Spleen (tissue), 11 donors: Measurements from ENCODE around the gene C1QTNF1. TPM values are rescaled to one million over a fixed set of nuclear protein-coding genes. Genes with fewer than 3 reads are reported as not detected.

ENCODE experiments used
- DNase-seq: peaks from one replicate; pipeline ENCODE4 v3.0.0-alpha.2; 2020
- H3K27ac ChIP-seq, 8 donors: fragments of 200-600 bp; sonication (generic) in 7 of 8; 1 replicate in 4 of 8; 2 replicates in 4 of 8; pipeline versions ENCODE4 v1.5.0 to v1.8.0; 2016 to 2021; ENCODE audit warnings: inconsistent platforms in 4 of 8, mild to moderate bottlenecking in 4 of 8, moderate library complexity in 1 of 8
- H3K27me3 ChIP-seq, 7 donors: fragments of 200-600 bp; sonication (generic) in 6 of 7; replicated peaks in 1 of 7; 1 replicate in 4 of 7; 2 replicates in 3 of 7; pipeline versions ENCODE4 v1.5.0 to v1.8.0; 2016 to 2021; ENCODE audit warnings: inconsistent platforms in 3 of 7, mild to moderate bottlenecking in 1 of 7
- H3K36me3 ChIP-seq, 6 donors: fragments of 200-600 bp; sonication (generic) in 5 of 6; 1 replicate in 4 of 6; 2 replicates in 2 of 6; pipeline versions ENCODE4 v1.5.0 to v1.8.0; 2016 to 2021; ENCODE audit warnings: inconsistent platforms in 2 of 6
- H3K4me1 ChIP-seq, 6 donors: fragments of 200-600 bp; sonication (generic) in 5 of 6; 1 replicate in 3 of 6; 2 replicates in 3 of 6; pipeline versions ENCODE4 v1.5.0 to v1.8.0; 2016 to 2021; ENCODE audit warnings: inconsistent platforms in 3 of 6
- H3K4me3 ChIP-seq, 8 donors: fragments of 200-600 bp; sonication (generic) in 7 of 8; 1 replicate in 4 of 8; 2 replicates in 4 of 8; pipeline versions ENCODE4 v1.5.0 to v1.8.0; 2016 to 2021; ENCODE audit warnings: inconsistent platforms in 4 of 8, mild to moderate bottlenecking in 4 of 8, moderate library complexity in 2 of 8
- H3K9me3 ChIP-seq, 8 donors: fragments of 200-600 bp; sonication (generic) in 7 of 8; 1 replicate in 4 of 8; 2 replicates in 4 of 8; pipeline versions ENCODE4 v1.5.0 to v1.8.0; 2016 to 2021; ENCODE audit warnings: inconsistent platforms in 4 of 8
- POLR2A ChIP-seq, 3 donors: fragments of 450-650 bp; IDR thresholded peaks; one replicate each; pipeline ENCODE4 v1.5.1; 2017; ENCODE audit warnings: antibody characterized with exemption in 3 of 3, mild to moderate bottlenecking in 1 of 3
- POLR2AphosphoS5 ChIP-seq, 3 donors: sonication (generic); formaldehyde crosslinking; IDR thresholded peaks; one replicate each; pipeline ENCODE4 v1.5.1; 2017; ENCODE audit warnings: antibody characterized with exemption in 3 of 3
- WGBS, 5 donors: extraction: QIAGEN DNeasy Blood & Tissue Kit in 3 of 5; methylation state at CpG; one replicate each; pipeline versions ENCODE4 v1.1.5 to v1.1.7; 2013 to 2018; 5-methylcytosine and 5-hydroxymethylcytosine counted together
- intact Hi-C: fragments of 100-400 bp; cut with DNase I; formaldehyde crosslinking; loops from one replicate; pipeline ENCODE4 v1.15.0; 2023; ENCODE audit warnings: low total_unique reads
- polyA plus RNA-seq, 3 donors: library from polyadenylated mRNA; stranded (reverse); fragments of 200-250 nt; gene quantifications; one replicate each; pipeline ENCODE4 v1.2.1, GENCODE V29; 2013
- total RNA-seq, 7 donors: library from RNA; depleted of rRNA in 3 of 7; stranded (reverse); fragments of >200 nt in 3 of 7; fragmentation: NEBNext Ultra II Directional in 4 of 7; extraction: Animal tissue kit (Norgen Biotek cat#: 25700) in 4 of 7; gene quantifications; one replicate each; pipeline versions ENCODE4 v1.1.0 to v1.2.1, GENCODE V29; 2016 to 2021
- TF ChIP-seq, protein P1 (sequence below), 11 experiments: fragments of 200-600 bp in 7 of 11; fragments of 450-650 bp in 4 of 11; sonication (generic) in 4 of 11; IDR thresholded peaks in 8 of 11; conservative IDR thresholded peaks in 3 of 11; 1 replicate in 7 of 11; 2 replicates in 4 of 11; pipeline versions ENCODE4 v1.4.0 to v1.8.0; 2016 to 2021; ENCODE audit warnings: antibody characterized with exemption in 11 of 11, inconsistent platforms in 4 of 11, mild to moderate bottlenecking in 1 of 11
- donor health status: healthy with polysubstance abuse.
- donor health status: DM: no; HTN: no; CAD: no; lungs with moderate emphysema.
- donor health status: DM: no; HTN: no; CAD: no.
- donor health status: Bipolar disorder and iron deficiency.
- donor health status: healthy.
- donor health status: DM: no; HTN: no; CAD: no.
- donor health status: DM: yes; HTN: yes; CAD: no.

C1QTNF1 gene
- total and polyA plus RNA-seq, 10 donors, result 14.7 to 101 (median 44.4) TPM

DNA sequence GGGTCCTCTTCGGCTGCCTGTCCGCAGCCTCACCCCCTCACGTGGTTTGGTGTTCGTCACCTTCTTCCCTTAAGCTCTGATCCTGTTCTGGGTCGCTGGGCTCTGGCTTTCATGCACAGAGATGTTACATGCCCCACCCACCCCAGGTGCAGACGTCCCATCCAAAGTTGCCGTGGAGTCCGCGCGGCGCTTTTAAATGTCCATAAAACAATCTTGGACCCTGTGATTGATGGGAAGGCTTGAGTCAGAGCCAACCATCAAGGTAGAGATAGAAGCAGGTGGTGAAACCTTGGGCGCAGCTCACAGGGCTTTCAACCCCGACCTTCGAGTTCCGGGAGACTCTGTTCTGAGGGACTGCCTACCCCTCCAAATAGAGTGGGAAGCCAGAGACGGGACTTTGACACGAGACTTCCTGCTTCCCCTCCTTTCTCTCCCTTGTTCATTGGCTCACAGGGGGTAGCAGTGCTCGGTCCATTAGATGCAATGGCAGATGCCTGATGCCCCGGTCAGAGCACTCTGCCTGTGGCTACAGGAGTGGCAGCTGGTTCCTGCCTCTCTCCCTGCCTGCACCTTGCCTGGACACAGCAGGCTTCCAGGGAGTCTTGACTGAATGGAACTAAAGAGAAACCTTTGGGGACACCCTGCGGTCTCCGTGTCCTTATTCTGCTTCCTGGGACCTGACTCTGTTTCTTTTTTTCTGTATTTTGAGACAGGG lies 54.7 kb downstream of the C1QTNF1 start:
- H3K4me1 ChIP-seq, result peaks cover 11 to 60% (median 35%) of the 10 kb centered on the region in 6 donors
- no peak overlapping the region for H3K4me3 ChIP-seq
- peak; percentile 49 for DNase-seq
- 90 to 95% (median 91%) methylated on average over 21 of the region's 21 CpGs for WGBS, 5 donors
- TF ChIP-seq POLR2A (IDR thresholded peaks at IDR 0.05), result no peak
- TF ChIP-seq, protein P1, sequence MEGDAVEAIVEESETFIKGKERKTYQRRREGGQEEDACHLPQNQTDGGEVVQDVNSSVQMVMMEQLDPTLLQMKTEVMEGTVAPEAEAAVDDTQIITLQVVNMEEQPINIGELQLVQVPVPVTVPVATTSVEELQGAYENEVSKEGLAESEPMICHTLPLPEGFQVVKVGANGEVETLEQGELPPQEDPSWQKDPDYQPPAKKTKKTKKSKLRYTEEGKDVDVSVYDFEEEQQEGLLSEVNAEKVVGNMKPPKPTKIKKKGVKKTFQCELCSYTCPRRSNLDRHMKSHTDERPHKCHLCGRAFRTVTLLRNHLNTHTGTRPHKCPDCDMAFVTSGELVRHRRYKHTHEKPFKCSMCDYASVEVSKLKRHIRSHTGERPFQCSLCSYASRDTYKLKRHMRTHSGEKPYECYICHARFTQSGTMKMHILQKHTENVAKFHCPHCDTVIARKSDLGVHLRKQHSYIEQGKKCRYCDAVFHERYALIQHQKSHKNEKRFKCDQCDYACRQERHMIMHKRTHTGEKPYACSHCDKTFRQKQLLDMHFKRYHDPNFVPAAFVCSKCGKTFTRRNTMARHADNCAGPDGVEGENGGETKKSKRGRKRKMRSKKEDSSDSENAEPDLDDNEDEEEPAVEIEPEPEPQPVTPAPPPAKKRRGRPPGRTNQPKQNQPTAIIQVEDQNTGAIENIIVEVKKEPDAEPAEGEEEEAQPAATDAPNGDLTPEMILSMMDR (IDR thresholded peaks at IDR 0.05 in 8 of 11, conservative IDR thresholded peaks at IDR 0.05 in 3 of 11), result no peak
- TF ChIP-seq POLR2AphosphoS5 (IDR thresholded peaks at IDR 0.05), result no peak
- H3K36me3 ChIP-seq, result peaks cover 0 to 66% (median 60%) of the 10 kb centered on the region in 6 donors
- no peaks in the 10 kb centered on the region for H3K27me3 ChIP-seq
- H3K9me3 ChIP-seq, result no peaks in the 10 kb centered on the region
- intact Hi-C loops, result no loop called here
- no peak overlapping the region for H3K27ac ChIP-seq

GRCh38 chr17:79079421-79080200 lies 55.6 kb downstream of the C1QTNF1 start:
- peak; percentile 70 for DNase-seq
- intact Hi-C loops, result no loop called here
- no peak overlapping the region for H3K4me3 ChIP-seq
- peaks cover 0 to 76% (median 69%) of the 10 kb centered on the region in 6 donors for H3K36me3 ChIP-seq
- TF ChIP-seq, protein P1 (IDR thresholded peaks at IDR 0.05 in 8 of 11, conservative IDR thresholded peaks at IDR 0.05 in 3 of 11), result no peak
- no peak for TF ChIP-seq POLR2AphosphoS5 (IDR thresholded peaks at IDR 0.05)
- no peak for TF ChIP-seq POLR2A (IDR thresholded peaks at IDR 0.05)
- 91 to 97% (median 95%) methylated on average over 22 of the region's 22 CpGs for WGBS, 5 donors
- peaks cover 11 to 53% (median 29%) of the 10 kb centered on the region in 6 donors for H3K4me1 ChIP-seq
- no peaks in the 10 kb centered on the region for H3K9me3 ChIP-seq
- no peak overlapping the region for H3K27ac ChIP-seq
- no peaks in the 10 kb centered on the region for H3K27me3 ChIP-seq

DNA sequence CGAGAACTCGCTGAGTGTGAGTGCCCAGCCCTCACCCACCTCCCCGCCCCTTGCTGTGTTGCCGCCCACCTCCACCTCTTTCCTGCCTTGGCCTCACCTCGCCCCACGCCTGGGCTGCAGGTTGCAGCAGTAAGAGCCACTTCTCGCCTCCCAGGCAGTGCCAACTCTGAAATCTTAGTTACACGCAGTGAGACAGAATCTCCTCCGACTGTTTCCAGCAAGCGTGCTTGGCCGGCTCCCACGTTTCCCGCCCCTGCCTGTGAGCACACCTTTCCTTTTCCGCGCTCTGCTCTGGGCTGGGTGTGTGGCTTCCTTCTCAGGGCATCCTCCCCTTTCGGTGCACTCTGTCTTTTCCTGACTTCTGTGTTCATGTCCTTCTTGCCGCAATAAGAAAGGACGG lies 56.4 kb downstream of the C1QTNF1 start:
- Histone ChIP-seq H3K4me1 (peaks cover 11 to 49% (median 26%) of the 10 kb centered on the region in 6 donors), H3K9me3 (no peaks in the 10 kb centered on the region), H3K27me3 (no peaks in the 10 kb centered on the region), H3K36me3 (peaks cover 0 to 83% (median 77%) of the 10 kb centered on the region in 6 donors), H3K4me3 (no peak overlapping the region), H3K27ac (no peak overlapping the region)
- peak; percentile 32 for DNase-seq
- 90 to 96% (median 92%) methylated on average over 18 of the region's 18 CpGs for WGBS, 5 donors
- peak in 1 of 3 donors; percentile 6 for TF ChIP-seq POLR2AphosphoS5 (IDR thresholded peaks at IDR 0.05)
- TF ChIP-seq, protein P1 (IDR thresholded peaks at IDR 0.05 in 8 of 11, conservative IDR thresholded peaks at IDR 0.05 in 3 of 11), result no peak
- no peak for TF ChIP-seq POLR2A (IDR thresholded peaks at IDR 0.05)
- intact Hi-C loops, result no loop called here
